PFSK-1 (cell line): Measurements from ENCODE around the gene PRKCG.

Source experiments
- POLR2AphosphoS5 ChIP-seq: IDR thresholded peaks from 2 replicates; pipeline ENCODE4 v1.6.1; 2012; ENCODE audit warnings: low read depth, mild to moderate bottlenecking, control low read depth, low read length, moderate library complexity
- REST ChIP-seq, 2 experiments: IDR thresholded peaks; 2 replicates each; pipeline versions ENCODE4 v1.6.1 to v1.8.0; 2011 to 2012; ENCODE audit warnings: low read depth in 2 of 2, low read length in 2 of 2, control low read depth in 1 of 2, inconsistent platforms in 1 of 2, mild to moderate bottlenecking in 1 of 2, moderate library complexity in 1 of 2; ENCODE audit not compliant: insufficient read depth in 1 of 2
- TAF1 ChIP-seq: IDR thresholded peaks from 2 replicates; pipeline ENCODE4 v1.6.1; 2012; ENCODE audit warnings: low read length, control low read depth, borderline replicate concordance; ENCODE audit not compliant: insufficient read depth

DNA sequence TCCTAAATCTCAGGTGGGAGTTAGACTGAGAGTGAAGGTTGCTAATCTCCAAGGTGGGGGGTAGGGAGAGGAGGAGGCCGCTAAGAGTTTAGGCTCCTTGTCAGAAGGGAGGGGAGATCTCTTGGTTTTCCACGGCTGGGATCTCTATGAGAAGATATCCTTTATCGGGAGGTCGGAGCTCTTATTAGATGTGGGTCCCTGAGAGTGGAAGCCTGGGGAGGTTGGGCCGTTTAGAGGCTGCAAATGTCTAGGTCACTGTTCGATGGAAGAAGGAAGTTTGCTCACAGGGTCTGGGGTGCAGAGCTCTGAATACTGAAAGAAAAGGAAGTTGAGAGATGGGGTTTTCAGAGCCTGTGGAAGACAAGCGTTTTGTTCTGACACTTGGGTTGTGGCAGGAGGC lies 10.5 kb upstream of the PRKCG start:
- TF ChIP-seq POLR2AphosphoS5 (no peak), REST (IDR thresholded peaks at IDR 0.05; ENCODE audit: insufficient read depth in 1 of 2, low read depth in 2 of 2, low read length in 2 of 2) (no peak), TAF1 (no peak)
